HG03575 (cell line): ENCODE data around the gene TM6SF1.
"Not testable (repeated sequence)": the region's sequence is repeated elsewhere in the genome, so short reads cannot be mapped to it uniquely, and the experiment has no call there.

Source experiments
- ATAC-seq: cut with Tn5 transposase; IDR thresholded peaks from one replicate; pipeline ENCODE4 v1.9.1; 2021; ENCODE audit not compliant: unreplicated experiment, insufficient number of reproducible peaks, low FRiP score; ENCODE audit errors: extremely low read depth

TM6SF1 gene

GRCh38 chr15:83112956-83113299 is 5.5 kb downstream of the TM6SF1 start:
- ATAC-seq, result no peak

GRCh38 chr15:83113881-83114674 is 6.6 kb downstream of the TM6SF1 start:
- ATAC-seq, result no peak

GRCh38 chr15:83114856-83115255 is 7.4 kb downstream of the TM6SF1 start:
- ATAC-seq, result no peak

- no peak for ATAC-seq
Measured at GRCh38 chr15:83115410-83115809, 8.0 kb downstream of the TM6SF1 start.

GRCh38 chr15:83115831-83116565 is 8.6 kb downstream of the TM6SF1 start:
- ATAC-seq, result peak; percentile 71

- no peak for ATAC-seq
Measured at GRCh38 chr15:83118291-83118827, 10.9 kb downstream of the TM6SF1 start.

GRCh38 chr15:83118968-83119367 is 11.5 kb downstream of the TM6SF1 start:
- ATAC-seq, result no peak

- ATAC-seq, result no peak
Measured at GRCh38 chr15:83119968-83120581, 12.6 kb downstream of the TM6SF1 start.

- no peak for ATAC-seq
Measured at GRCh38 chr15:83123529-83123928, 16.1 kb downstream of the TM6SF1 start.

GRCh38 chr15:83127547-83128150 is 20.2 kb downstream of the TM6SF1 start:
- ATAC-seq, result no peak

- ATAC-seq, result no peak
Measured at GRCh38 chr15:83129791-83130190, 22.3 kb downstream of the TM6SF1 start.

- ATAC-seq, result no peak
Measured at GRCh38 chr15:83132861-83133523, 25.5 kb downstream of the TM6SF1 start.

- not testable (repeated sequence) for ATAC-seq
Measured at GRCh38 chr15:83142151-83142550, 34.7 kb downstream of the TM6SF1 start.

- no peak for ATAC-seq
Measured at GRCh38 chr15:83144771-83145170, 37.3 kb downstream of the TM6SF1 start.

GRCh38 chr15:83153288-83153687 is 45.8 kb downstream of the TM6SF1 start:
- no peak for ATAC-seq

- ATAC-seq, result no peak
Measured at GRCh38 chr15:83155942-83156341, 48.5 kb downstream of the TM6SF1 start.

- ATAC-seq, result no peak
Measured at GRCh38 chr15:83158393-83158792, 50.9 kb downstream of the TM6SF1 start.

- ATAC-seq, result no peak
Measured at GRCh38 chr15:83160741-83161140, 53.3 kb downstream of the TM6SF1 start.

- no peak for ATAC-seq
Measured at GRCh38 chr15:83163032-83163431, 55.6 kb downstream of the TM6SF1 start.
